Smooth muscle cell (in vitro differentiated cells): ENCODE results near the gene GRAMD1B. TPM values are rescaled to one million over a fixed set of nuclear protein-coding genes. Genes with fewer than 3 reads are reported as not detected.

Source experiments
- DNase-seq: peaks from one replicate; lab custom pipeline; 2025; ENCODE audit not compliant: unreplicated experiment; lab: John Stamatoyannopoulos, UW
- H2AFZ ChIP-seq: fragments of 200-600 bp; sonication (generic); 2 replicates; pipeline ENCODE4 v1.6.0; 2016; ENCODE audit warnings: antibody characterized with exemption, low read depth, mild to moderate bottlenecking
- H3F3A ChIP-seq: fragments of 200-600 bp; sonication (generic); 2 replicates; pipeline ENCODE4 v1.6.0; 2017; ENCODE audit warnings: antibody characterized with exemption, low read depth
- H3K27ac ChIP-seq: fragments of 200-600 bp; sonication (generic); 2 replicates; pipeline ENCODE4 v1.5.1; 2016; ENCODE audit warnings: low read depth, mild to moderate bottlenecking
- H3K27me3 ChIP-seq: fragments of 200-600 bp; sonication (generic); 2 replicates; pipeline ENCODE4 v1.6.1; 2016; ENCODE audit warnings: low read depth, mild to moderate bottlenecking
- H3K36me3 ChIP-seq: fragments of 200-600 bp; sonication (generic); 2 replicates; pipeline ENCODE4 v1.5.1; 2016; ENCODE audit warnings: low read depth
- H3K4me1 ChIP-seq: fragments of 200-600 bp; sonication (generic); 2 replicates; pipeline ENCODE4 v1.5.1; 2016; ENCODE audit warnings: low read depth
- H3K4me2 ChIP-seq: fragments of 200-600 bp; sonication (generic); 2 replicates; pipeline ENCODE4 v1.6.0; 2016; ENCODE audit warnings: mild to moderate bottlenecking
- H3K4me3 ChIP-seq: fragments of 200-600 bp; sonication (generic); 2 replicates; pipeline ENCODE4 v1.5.1; 2016; ENCODE audit warnings: mild to moderate bottlenecking
- H3K79me2 ChIP-seq: fragments of 200-600 bp; sonication (generic); 2 replicates; pipeline ENCODE4 v1.6.0; 2016; ENCODE audit warnings: low read depth, mild to moderate bottlenecking
- H3K9ac ChIP-seq: fragments of 200-600 bp; sonication (generic); 2 replicates; pipeline ENCODE4 v1.6.0; 2016; ENCODE audit warnings: low read depth
- H3K9me3 ChIP-seq: fragments of 200-600 bp; sonication (generic); replicated peaks from 2 replicates; pipeline ENCODE4 v1.5.1; 2016; ENCODE audit warnings: low read depth
- H4K20me1 ChIP-seq: fragments of 200-600 bp; sonication (generic); 2 replicates; pipeline ENCODE4 v1.6.0; 2016; ENCODE audit warnings: low read depth
- WGBS: methylation state at CpG from one replicate; pipeline ENCODE4 v1.1.7; 2016; ENCODE audit warnings: low lambda C conversion rate; 5-methylcytosine and 5-hydroxymethylcytosine counted together
- polyA plus RNA-seq: library from polyadenylated mRNA; unstranded; fragments of >200 nt; fragmentation: Nextera tagmentation; extraction: Ambion mirVana; gene quantifications from 2 replicates; pipeline ENCODE4 v1.2.1, GENCODE V29; 2016
- total RNA-seq: library from RNA; depleted of rRNA; stranded (reverse); fragments of >200 nt; gene quantifications from 2 replicates; pipeline ENCODE4 v1.2.3, GENCODE V29; 2014
- TF ChIP-seq, protein P1 (sequence below): fragments of 200-600 bp; sonication (generic); IDR thresholded peaks from 2 replicates; pipeline ENCODE4 v1.5.1; 2017; ENCODE audit warnings: borderline replicate concordance, mild to moderate bottlenecking, antibody characterized with exemption; ENCODE audit not compliant: insufficient read depth, poor library complexity, severe bottlenecking

The GRAMD1B gene
- total and polyA plus RNA-seq, 2 experiments from 2014 or later: 2.4 to 3.4 TPM

DNA sequence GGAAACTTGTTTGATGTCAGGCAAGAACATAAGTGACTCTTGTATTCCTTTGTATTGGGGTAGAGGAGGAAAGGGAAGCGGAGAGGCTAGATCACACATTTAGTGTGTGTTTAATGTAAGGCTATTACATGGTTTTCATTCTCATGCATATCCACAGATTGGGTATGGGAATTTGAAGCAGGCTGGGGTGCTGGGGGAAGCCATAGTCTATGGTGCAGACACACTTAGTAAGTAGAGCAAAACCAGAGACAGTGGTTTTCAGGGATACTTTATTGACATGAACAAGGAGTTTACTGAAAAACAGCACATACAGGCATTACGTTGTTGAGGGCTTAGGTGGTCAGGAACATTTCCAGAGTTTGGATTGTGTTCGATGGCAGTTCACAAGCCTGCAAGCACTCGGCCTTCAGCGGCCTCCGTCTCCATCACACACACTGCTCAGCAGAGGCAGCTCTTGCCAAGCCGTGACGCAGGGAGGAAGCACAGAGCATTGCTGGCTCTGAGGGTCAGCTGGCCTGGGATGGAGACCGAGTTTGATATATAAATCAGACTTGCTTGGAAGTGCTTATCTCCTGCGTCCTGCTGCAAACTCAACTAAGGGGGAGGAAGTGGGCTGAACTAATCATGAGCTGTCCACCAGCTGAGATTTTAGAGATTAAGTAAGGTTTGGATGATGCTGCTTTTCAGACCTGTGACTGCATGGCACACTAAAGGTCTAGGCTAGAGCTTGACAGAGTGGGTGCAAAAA, 199.0 kb downstream of the GRAMD1B start:
- Histone ChIP-seq H3K36me3 (no peaks in the 10 kb centered on the region), H3K4me2 (no peak overlapping the region), H3K9ac (no peak overlapping the region), H3K27ac (no peak overlapping the region), H4K20me1 (no peaks in the 10 kb centered on the region), H3K27me3 (peaks cover 7% of the 10 kb centered on the region), H3K9me3 (no peaks in the 10 kb centered on the region), H2AFZ (no peak overlapping the region), H3F3A (no peaks in the 10 kb centered on the region), H3K79me2 (no peaks in the 10 kb centered on the region), H3K4me1 (no peaks in the 10 kb centered on the region), H3K4me3 (no peak overlapping the region)
- 70% methylated on average over 10 of the region's 10 CpGs for WGBS
- TF ChIP-seq, protein P1, sequence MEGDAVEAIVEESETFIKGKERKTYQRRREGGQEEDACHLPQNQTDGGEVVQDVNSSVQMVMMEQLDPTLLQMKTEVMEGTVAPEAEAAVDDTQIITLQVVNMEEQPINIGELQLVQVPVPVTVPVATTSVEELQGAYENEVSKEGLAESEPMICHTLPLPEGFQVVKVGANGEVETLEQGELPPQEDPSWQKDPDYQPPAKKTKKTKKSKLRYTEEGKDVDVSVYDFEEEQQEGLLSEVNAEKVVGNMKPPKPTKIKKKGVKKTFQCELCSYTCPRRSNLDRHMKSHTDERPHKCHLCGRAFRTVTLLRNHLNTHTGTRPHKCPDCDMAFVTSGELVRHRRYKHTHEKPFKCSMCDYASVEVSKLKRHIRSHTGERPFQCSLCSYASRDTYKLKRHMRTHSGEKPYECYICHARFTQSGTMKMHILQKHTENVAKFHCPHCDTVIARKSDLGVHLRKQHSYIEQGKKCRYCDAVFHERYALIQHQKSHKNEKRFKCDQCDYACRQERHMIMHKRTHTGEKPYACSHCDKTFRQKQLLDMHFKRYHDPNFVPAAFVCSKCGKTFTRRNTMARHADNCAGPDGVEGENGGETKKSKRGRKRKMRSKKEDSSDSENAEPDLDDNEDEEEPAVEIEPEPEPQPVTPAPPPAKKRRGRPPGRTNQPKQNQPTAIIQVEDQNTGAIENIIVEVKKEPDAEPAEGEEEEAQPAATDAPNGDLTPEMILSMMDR: no peak
- DNase-seq: no peak

- Histone ChIP-seq H3K4me3 (no peak overlapping the region), H3K27ac (no peak overlapping the region), H3K4me2 (no peak overlapping the region), H3F3A (no peaks in the 10 kb centered on the region), H4K20me1 (no peaks in the 10 kb centered on the region), H3K36me3 (no peaks in the 10 kb centered on the region), H3K9me3 (no peaks in the 10 kb centered on the region), H3K79me2 (no peaks in the 10 kb centered on the region), H3K27me3 (peaks cover 15% of the 10 kb centered on the region), H3K4me1 (no peaks in the 10 kb centered on the region), H3K9ac (no peak overlapping the region), H2AFZ (no peak overlapping the region)
- DNase-seq: no peak
- WGBS: 60% methylated on average over 3 of the region's 3 CpGs
- TF ChIP-seq, protein P1: no peak
Observed at GRCh38 chr11:123630126-123630608, 200.1 kb downstream of the GRAMD1B start.

- no peak overlapping the region for H3K4me3 ChIP-seq
- no peak overlapping the region for H3K9ac ChIP-seq
- H3K4me2 ChIP-seq: no peak overlapping the region
- TF ChIP-seq, protein P1: no peak
- no peak for DNase-seq
- H4K20me1 ChIP-seq: no peaks in the 10 kb centered on the region
- H3K36me3 ChIP-seq: no peaks in the 10 kb centered on the region
- peaks cover 2% of the 10 kb centered on the region for H3K27me3 ChIP-seq
- H3K27ac ChIP-seq: no peak overlapping the region
- H2AFZ ChIP-seq: no peak overlapping the region
- WGBS: 93% methylated on average over 5 of the region's 5 CpGs
- no peaks in the 10 kb centered on the region for H3K4me1 ChIP-seq
- no peaks in the 10 kb centered on the region for H3F3A ChIP-seq
- no peaks in the 10 kb centered on the region for H3K79me2 ChIP-seq
- H3K9me3 ChIP-seq: no peaks in the 10 kb centered on the region
Observed at GRCh38 chr11:123640029-123640428, 210.0 kb downstream of the GRAMD1B start.
